Small intestine (tissue), 7 donors: ENCODE results near the gene HEY2. TPM values are rescaled to one million over a fixed set of nuclear protein-coding genes. Genes with fewer than 3 reads are reported as not detected.

Experiments
- DNase-seq, 2 donors: peaks; one replicate each; pipeline versions ENCODE4 v3.0.0 to v3.0.0-alpha.2; 2013
- FAIRE-seq: peaks from 2 replicates; lab custom pipeline; 2012; peaks lifted over from hg19 to GRCh38; lab: Jason Lieb, UNC
- H3K27ac ChIP-seq, 3 donors: one replicate each; pipeline ENCODE4 v1.5.1; 2013; ENCODE audit warnings: low read length in 2 of 3, mild to moderate bottlenecking in 2 of 3, control low read depth in 1 of 3, inconsistent platforms in 1 of 3, low read depth in 1 of 3, moderate library complexity in 1 of 3
- H3K27me3 ChIP-seq, 3 donors: one replicate each; pipeline ENCODE4 v1.6.1; 2013; ENCODE audit warnings: low read length in 3 of 3, inconsistent platforms in 1 of 3; ENCODE audit not compliant: control insufficient read depth in 3 of 3, insufficient read depth in 3 of 3
- H3K36me3 ChIP-seq, 3 donors: one replicate each; pipeline ENCODE4 v1.6.1; 2013; ENCODE audit warnings: low read length in 3 of 3, inconsistent platforms in 1 of 3, low read depth in 1 of 3, mild to moderate bottlenecking in 1 of 3, moderate library complexity in 1 of 3; ENCODE audit not compliant: control insufficient read depth in 3 of 3, insufficient read depth in 2 of 3
- H3K4me1 ChIP-seq, 3 donors: one replicate each; pipeline ENCODE4 v1.6.1; 2013; ENCODE audit warnings: low read length in 2 of 3, inconsistent platforms in 1 of 3, low read depth in 1 of 3, mild to moderate bottlenecking in 1 of 3, moderate library complexity in 1 of 3; ENCODE audit not compliant: control insufficient read depth in 3 of 3, insufficient read depth in 2 of 3
- H3K4me3 ChIP-seq, 3 donors: one replicate each; pipeline ENCODE4 v1.5.1; 2013; ENCODE audit warnings: low read length in 3 of 3, control low read depth in 1 of 3, inconsistent platforms in 1 of 3, low read depth in 1 of 3, mild to moderate bottlenecking in 1 of 3, moderate library complexity in 1 of 3
- H3K9me3 ChIP-seq, 2 donors: one replicate each; pipeline ENCODE4 v1.6.1; 2013; ENCODE audit warnings: low read depth in 1 of 2, low read length in 1 of 2; ENCODE audit not compliant: control insufficient read depth in 2 of 2, insufficient read depth in 1 of 2
- WGBS, 3 donors: extraction: QIAGEN DNeasy Blood & Tissue Kit; methylation state at CpG; one replicate each; pipeline ENCODE4 v1.1.7; 2013; 5-methylcytosine and 5-hydroxymethylcytosine counted together
- polyA plus RNA-seq, 4 donors: library from polyadenylated mRNA; stranded (reverse) in 3 of 4; unstranded in 1 of 4; fragments of 200-250 nt in 3 of 4; fragments of 120-200 nt in 1 of 4; gene quantifications; one replicate each; pipeline versions ENCODE4 v1.2.1 to v1.2.3, GENCODE V29; 2013
- donor health status: healthy with polysubstance abuse.
- donor health status: control.
- donor health status: control.
- donor health status: Bipolar disorder and iron deficiency.
- donor health status: healthy.

The HEY2 gene
- polyA plus RNA-seq, 4 donors: 0.81 to 3.8 (median 1.2) TPM; not detected in 1

DNA sequence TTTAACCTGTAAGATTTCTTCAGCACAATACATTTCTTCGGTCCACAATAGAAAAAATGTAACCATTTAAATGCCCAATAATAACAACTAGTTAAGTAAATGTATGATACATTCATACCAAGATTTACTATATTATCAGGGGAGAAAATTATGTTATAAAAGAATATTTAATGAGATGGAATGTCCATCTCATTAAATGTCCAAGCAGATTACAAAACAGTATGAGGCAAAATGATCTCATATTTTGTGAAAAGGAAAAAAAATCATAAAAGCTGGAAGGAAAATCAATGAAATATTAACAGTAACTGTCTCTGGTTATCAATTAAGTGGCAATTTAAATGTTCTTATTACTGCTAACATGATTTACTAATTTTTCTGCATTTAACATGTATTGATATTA, 10.1 kb upstream of the HEY2 start:
- H3K36me3 ChIP-seq: no peaks in the 10 kb centered on the region
- no peak for FAIRE-seq
- no peak for DNase-seq
- peaks cover 0 to 4% (median 0%) of the 10 kb centered on the region in 3 donors for H3K27me3 ChIP-seq
- WGBS, 3 donors: 74 to 85% (median 77%) methylated on average over 1 of the region's 1 CpG
- H3K9me3 ChIP-seq: no peaks in the 10 kb centered on the region
- no peak overlapping the region for H3K4me3 ChIP-seq
- H3K4me1 ChIP-seq: no peaks in the 10 kb centered on the region
- no peak overlapping the region for H3K27ac ChIP-seq

DNA sequence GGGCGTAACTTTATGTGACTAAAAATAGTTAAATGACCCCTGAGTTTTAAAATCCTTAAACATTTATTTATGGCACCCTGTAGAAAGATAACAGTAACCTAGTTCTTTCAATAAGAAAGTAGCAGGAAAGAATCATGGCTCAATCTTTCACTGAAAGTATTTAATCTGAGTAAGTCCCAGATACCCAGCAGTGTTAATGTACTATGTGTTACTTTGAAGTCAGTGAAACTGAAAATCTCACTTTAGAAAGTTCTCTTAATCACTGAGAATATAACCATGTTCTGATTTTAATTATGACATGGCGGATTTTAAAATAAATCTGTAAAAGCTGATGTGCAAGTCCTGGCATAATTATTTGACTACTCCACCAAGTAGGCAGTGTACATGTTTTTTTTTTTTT, 8.1 kb upstream of the HEY2 start:
- Histone ChIP-seq H3K4me3 (no peak overlapping the region), H3K9me3 (no peaks in the 10 kb centered on the region), H3K27me3 (peaks cover 0 to 18% (median 0%) of the 10 kb centered on the region in 3 donors), H3K4me1 (no peaks in the 10 kb centered on the region), H3K27ac (no peak overlapping the region), H3K36me3 (no peaks in the 10 kb centered on the region)
- FAIRE-seq (no peak), DNase-seq (no peak)
- WGBS, 3 donors: 88 to 90% (median 89%) methylated on average over 2 of the region's 2 CpGs

DNA sequence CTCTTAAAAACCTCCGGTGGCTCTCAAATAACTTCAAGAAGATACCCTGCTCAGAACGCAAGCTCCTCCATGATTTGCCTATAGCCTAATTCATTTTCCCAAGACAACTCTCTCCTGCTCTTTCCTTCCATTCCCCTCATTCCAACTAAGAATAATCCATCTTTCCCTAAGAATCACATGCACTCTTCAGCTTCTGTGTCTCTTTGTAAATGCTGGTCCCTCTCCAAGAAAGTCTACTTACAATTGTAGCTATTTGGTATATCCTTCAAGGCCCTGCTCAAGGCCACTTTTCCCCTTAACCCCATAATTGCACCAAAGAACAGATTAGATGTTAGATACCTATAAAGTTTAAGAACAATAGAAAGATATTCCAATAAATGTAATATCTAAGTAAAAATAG, 7.4 kb upstream of the HEY2 start:
- Histone ChIP-seq H3K9me3 (no peaks in the 10 kb centered on the region), H3K36me3 (no peaks in the 10 kb centered on the region), H3K4me1 (peaks cover 0 to 2% (median 0%) of the 10 kb centered on the region in 3 donors), H3K4me3 (no peak overlapping the region), H3K27ac (no peak overlapping the region), H3K27me3 (peaks cover 0 to 25% (median 0%) of the 10 kb centered on the region in 3 donors)
- FAIRE-seq (no peak), DNase-seq (no peak)
- WGBS, 3 donors: 89 to 100% (median 96%) methylated on average over 2 of the region's 2 CpGs

DNA sequence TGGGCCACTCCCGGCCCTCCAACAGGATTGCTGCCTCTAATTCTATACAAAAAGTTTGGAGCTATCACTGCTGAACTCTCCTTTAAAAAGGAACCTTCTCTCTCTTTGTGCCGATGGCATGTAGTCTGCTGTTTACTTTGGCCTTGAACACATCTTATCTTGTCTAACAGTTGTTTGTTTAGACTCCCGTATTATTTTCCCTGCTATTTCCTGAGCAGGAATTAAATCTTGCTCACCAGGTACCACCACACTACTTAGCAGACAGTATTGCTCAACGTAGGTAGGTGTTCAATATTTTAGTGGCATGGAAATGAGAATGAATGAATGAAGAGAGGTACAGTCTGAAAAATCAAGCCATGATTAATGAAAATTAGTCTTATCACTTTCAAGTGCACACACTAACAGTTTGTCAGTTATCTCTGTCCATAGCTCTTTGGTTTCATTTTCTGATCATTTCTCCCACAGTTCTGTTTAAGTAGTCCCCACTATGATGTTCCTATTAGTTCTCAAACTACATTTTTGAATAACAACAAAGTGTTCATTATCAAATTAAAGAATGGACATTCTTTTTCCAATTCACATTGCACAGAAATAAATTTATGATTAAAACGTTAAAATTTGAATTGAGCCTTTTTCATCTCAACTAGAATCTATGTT, 6.8 kb upstream of the HEY2 start:
- DNase-seq (no peak), FAIRE-seq (no peak)
- Histone ChIP-seq H3K9me3 (no peaks in the 10 kb centered on the region), H3K4me1 (peaks cover 0 to 8% (median 0%) of the 10 kb centered on the region in 3 donors), H3K27ac (no peak overlapping the region), H3K36me3 (no peaks in the 10 kb centered on the region), H3K27me3 (peaks cover 0 to 30% (median 0%) of the 10 kb centered on the region in 3 donors), H3K4me3 (no peak overlapping the region)
- 33 to 52% (median 44%) methylated on average over 5 of the region's 5 CpGs for WGBS, 3 donors

DNA sequence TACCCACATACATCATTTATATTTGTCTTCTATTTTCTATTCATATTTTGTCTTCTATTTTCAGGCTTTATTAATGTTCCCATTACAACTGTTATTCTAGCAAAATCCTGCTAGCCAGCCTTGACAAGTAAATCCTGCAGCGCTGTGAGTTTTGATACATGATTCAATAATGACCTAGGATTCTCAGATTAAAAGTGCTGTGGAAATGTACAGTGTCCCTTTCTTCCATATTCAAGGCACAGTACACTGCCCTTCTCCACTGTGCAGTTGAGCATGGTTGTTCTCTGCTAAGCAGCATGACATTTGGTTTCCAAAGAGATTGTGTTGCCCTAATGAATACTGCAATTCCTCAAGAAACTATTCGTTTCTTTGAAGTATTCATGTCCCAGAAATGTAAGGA, 5.8 kb upstream of the HEY2 start:
- Histone ChIP-seq H3K9me3 (no peaks in the 10 kb centered on the region), H3K27ac (no peak overlapping the region), H3K4me3 (no peak overlapping the region), H3K27me3 (peaks cover 0 to 40% (median 0%) of the 10 kb centered on the region in 3 donors), H3K4me1 (peaks cover 0 to 12% (median 0%) of the 10 kb centered on the region in 3 donors), H3K36me3 (no peaks in the 10 kb centered on the region)
- FAIRE-seq (no peak), DNase-seq (no peak)
- 80 to 83% (median 83%) methylated on average over 2 of the region's 2 CpGs for WGBS, 3 donors

DNA sequence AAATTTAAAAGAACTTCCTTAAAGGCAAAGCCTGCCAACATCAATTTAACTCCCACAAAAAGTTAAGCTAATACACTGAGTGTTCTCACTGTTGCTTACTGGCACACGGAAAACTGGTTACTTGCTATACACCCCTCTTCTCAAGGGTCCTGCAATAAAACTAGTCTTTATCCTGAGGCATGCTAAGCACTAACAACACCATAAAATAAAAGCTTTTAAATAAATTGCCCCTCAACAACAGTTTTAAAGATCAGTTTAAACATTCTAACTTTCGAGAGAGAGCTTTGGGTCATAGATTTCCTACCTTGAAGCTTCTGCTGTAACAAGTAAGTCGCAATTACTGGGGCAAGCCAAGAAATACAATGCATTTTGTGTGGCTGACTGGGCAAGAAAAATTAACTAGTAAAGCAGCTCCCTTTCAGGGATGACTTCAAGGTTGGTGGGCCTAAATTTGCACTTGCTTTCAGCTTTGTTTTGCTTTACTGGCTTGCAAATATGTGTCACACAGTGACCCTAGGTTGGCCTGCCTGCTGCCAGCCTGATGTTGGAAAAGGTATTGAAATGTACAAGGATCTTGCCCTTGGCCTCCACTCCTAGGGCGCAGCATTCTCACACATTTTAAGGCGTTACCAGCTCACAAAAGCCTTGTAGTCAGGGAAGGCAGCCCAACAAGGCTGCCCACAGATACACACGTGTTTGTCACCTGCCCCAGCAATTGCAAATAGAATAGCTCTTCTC, 4.0 kb upstream of the HEY2 start:
- Histone ChIP-seq H3K9me3 (no peaks in the 10 kb centered on the region), H3K36me3 (no peaks in the 10 kb centered on the region), H3K27me3 (peaks cover 0 to 53% (median 3%) of the 10 kb centered on the region in 3 donors), H3K27ac (no peak overlapping the region), H3K4me1 (peaks cover 0 to 24% (median 4%) of the 10 kb centered on the region in 3 donors), H3K4me3 (no peak overlapping the region)
- DNase-seq (no peak), FAIRE-seq (no peak)
- 69 to 79% (median 78%) methylated on average over 6 of the region's 6 CpGs for WGBS, 3 donors

DNA sequence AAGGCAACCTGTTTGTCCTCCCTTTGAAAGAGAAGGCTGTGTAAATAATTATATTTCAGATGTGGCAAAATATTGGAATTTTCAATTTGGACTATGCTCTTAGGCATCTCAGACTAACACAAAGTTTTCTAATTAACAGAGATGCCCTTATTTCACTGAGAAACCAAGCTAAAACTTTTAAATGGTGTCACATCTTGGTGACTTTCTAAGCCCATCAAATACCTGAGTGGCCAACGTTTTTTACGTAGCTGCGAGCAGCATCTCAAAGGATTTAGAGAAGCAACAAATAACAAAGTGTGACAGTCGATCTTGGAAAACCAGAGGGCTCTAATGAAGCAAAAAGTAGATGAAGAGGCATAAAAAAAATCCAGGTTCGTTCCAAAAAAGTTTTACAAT, 3.4 kb upstream of the HEY2 start:
- 48 to 56% (median 52%) methylated on average over 5 of the region's 5 CpGs for whole genome bisulfite sequencing, 3 donors
- Histone ChIP-seq H3K4me3 (no peak overlapping the region), H3K36me3 (no peaks in the 10 kb centered on the region), H3K9me3 (no peaks in the 10 kb centered on the region), H3K4me1 (peaks cover 0 to 25% (median 4%) of the 10 kb centered on the region in 3 donors), H3K27me3 (peaks cover 0 to 58% (median 3%) of the 10 kb centered on the region in 3 donors), H3K27ac (no peak overlapping the region)
- no peak for DNase-seq
- no peak for FAIRE-seq

DNA sequence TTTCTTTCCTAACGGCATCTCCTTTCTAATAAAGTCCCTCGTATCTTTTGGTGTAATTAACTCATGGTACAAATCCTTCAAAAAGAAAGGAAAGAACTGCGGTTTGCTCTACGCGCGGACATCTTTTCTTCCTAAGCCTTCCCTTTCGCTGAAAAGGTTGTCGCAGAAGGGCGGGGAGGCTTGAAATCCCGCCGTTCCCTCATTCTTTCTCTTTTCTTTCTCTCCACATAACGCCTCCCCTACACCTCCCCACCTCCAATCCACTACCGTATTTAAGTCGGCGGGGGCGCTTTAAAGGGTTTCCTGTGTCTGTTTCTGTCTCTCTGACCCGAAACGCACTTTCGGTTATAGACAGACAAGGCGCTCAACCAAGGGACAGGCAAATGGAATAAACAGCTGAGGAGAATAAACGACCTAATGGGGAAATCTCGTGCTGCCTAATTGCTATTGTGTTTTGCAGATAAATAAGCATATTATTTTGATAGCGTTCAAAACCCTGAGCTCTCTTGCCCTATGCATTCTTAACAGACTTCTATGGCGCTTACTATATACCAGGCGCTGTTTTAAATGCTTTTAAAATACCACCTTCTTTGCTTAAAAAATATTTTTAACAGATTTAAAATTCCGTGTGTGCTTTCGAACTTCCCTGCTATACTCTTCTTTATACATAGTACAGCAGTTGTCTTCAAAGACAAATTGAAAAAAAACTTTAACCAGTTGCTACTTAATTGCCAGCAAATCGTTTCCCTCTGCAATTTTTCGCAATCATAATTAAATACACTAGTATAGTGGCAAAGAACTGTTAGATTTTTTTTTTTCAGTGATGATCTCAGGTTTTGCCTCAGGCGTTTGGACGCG, 2.5 kb upstream of the HEY2 start:
- H3K27ac ChIP-seq: peak overlapping the region in 1 of 3 donors; percentile 86
- 1 to 3% (median 1%) methylated on average over 32 of the region's 32 CpGs for WGBS, 3 donors
- peaks cover 0 to 63% (median 3%) of the 10 kb centered on the region in 3 donors for H3K27me3 ChIP-seq
- H3K4me1 ChIP-seq: peaks cover 0 to 25% (median 4%) of the 10 kb centered on the region in 3 donors
- no peaks in the 10 kb centered on the region for H3K9me3 ChIP-seq
- H3K36me3 ChIP-seq: no peaks in the 10 kb centered on the region
- DNase-seq: peak; percentile 62 to 75
- no peak for FAIRE-seq
- peak overlapping the region; percentile 41 to 61 (median 44) for H3K4me3 ChIP-seq
